ENCODE data around the gene F5. TPM values are rescaled to one million over a fixed set of nuclear protein-coding genes. Genes with fewer than 3 reads are reported as not detected.

The F5 gene
- total RNA-seq = not detected

- DNase-seq (ENCODE audit: low spot score in 2 of 2) (peak in 1 of 2 donors; percentile 58), FAIRE-seq (no peak)
Observed at GRCh38 chr1:169586395-169587255, at the start of gene F5. Gene F5, minus strand, starts transcription at chr1:169586481. Its CDS starts 95 bp downstream, at chr1:169586386.

- no peak for DNase-seq (ENCODE audit: low spot score in 2 of 2)
- FAIRE-seq = no peak
Observed at GRCh38 chr1:169634877-169635276, 48.6 kb upstream of the F5 start.

GRCh38 chr1:169634145-169634544 lies 47.9 kb upstream of the F5 start:
- FAIRE-seq = no peak

GRCh38 chr1:169631249-169631648 lies 45.0 kb upstream of the F5 start:
- no peak for DNase-seq (ENCODE audit: low spot score in 2 of 2)
- FAIRE-seq = no peak

More at GRCh38 chr1:169634145-169634544, 47.9 kb upstream of the F5 start:
- no peak for DNase-seq (ENCODE audit: low spot score in 2 of 2)

GRCh38 chr1:169630006-169630405 lies 43.7 kb upstream of the F5 start, which contains the start of gene SELP:
Gene SELP, minus strand, starts transcription at chr1:169630124. Its CDS starts 50 bp downstream, at chr1:169630074.
- DNase-seq (ENCODE audit: low spot score in 2 of 2) (no peak), FAIRE-seq (no peak)

GRCh38 chr1:169624912-169625311 lies 38.6 kb upstream of the F5 start:
- no peak for DNase-seq (ENCODE audit: low spot score in 2 of 2)
- FAIRE-seq = no peak

- FAIRE-seq (no peak), DNase-seq (ENCODE audit: low spot score in 2 of 2) (no peak)
Observed at GRCh38 chr1:169624122-169624521, 37.8 kb upstream of the F5 start.

- FAIRE-seq (no peak), DNase-seq (ENCODE audit: low spot score in 2 of 2) (no peak)
Observed at GRCh38 chr1:169623132-169623926, 37.0 kb upstream of the F5 start.

- DNase-seq (ENCODE audit: low spot score in 2 of 2) (no peak), FAIRE-seq (no peak)
Observed at GRCh38 chr1:169620565-169620964, 34.3 kb upstream of the F5 start.

GRCh38 chr1:169618367-169618766 lies 32.1 kb upstream of the F5 start:
- FAIRE-seq (no peak), DNase-seq (ENCODE audit: low spot score in 2 of 2) (no peak)

- FAIRE-seq (no peak), DNase-seq (ENCODE audit: low spot score in 2 of 2) (no peak)
Observed at GRCh38 chr1:169615803-169616202, 29.5 kb upstream of the F5 start.

GRCh38 chr1:169610858-169611257 lies 24.6 kb upstream of the F5 start:
- no peak for DNase-seq (ENCODE audit: low spot score in 2 of 2)
- no peak for FAIRE-seq

GRCh38 chr1:169610108-169610507 lies 23.8 kb upstream of the F5 start:
- DNase-seq (ENCODE audit: low spot score in 2 of 2) = no peak
- no peak for FAIRE-seq

GRCh38 chr1:169608226-169608625 lies 21.9 kb upstream of the F5 start:
- FAIRE-seq (no peak), DNase-seq (ENCODE audit: low spot score in 2 of 2) (no peak)

GRCh38 chr1:169604781-169605560 lies 18.7 kb upstream of the F5 start:
- FAIRE-seq = no peak

GRCh38 chr1:169601096-169601881 lies 15.0 kb upstream of the F5 start:
- FAIRE-seq (peak; percentile 15), DNase-seq (ENCODE audit: low spot score in 2 of 2) (peak in 1 of 2 donors; percentile 7)

More at GRCh38 chr1:169604781-169605560, 18.7 kb upstream of the F5 start:
- DNase-seq (ENCODE audit: low spot score in 2 of 2) = no peak

GRCh38 chr1:169595764-169596711 lies 9.8 kb upstream of the F5 start:
- DNase-seq (ENCODE audit: low spot score in 2 of 2) (no peak), FAIRE-seq (no peak)

- FAIRE-seq = no peak
Observed at GRCh38 chr1:169594391-169594790, 8.1 kb upstream of the F5 start.

GRCh38 chr1:169590932-169591331 lies 4.7 kb upstream of the F5 start:
- no peak for DNase-seq (ENCODE audit: low spot score in 2 of 2)
- no peak for FAIRE-seq

More at GRCh38 chr1:169594391-169594790, 8.1 kb upstream of the F5 start:
- no peak for DNase-seq (ENCODE audit: low spot score in 2 of 2)
